Keratinocyte (primary cell): ENCODE data around the gene MRPL38.

Experiments used
- CTCF ChIP-seq, 3 experiments: IDR thresholded peaks in 1 of 3; conservative IDR thresholded peaks in 1 of 3; optimal IDR thresholded peaks in 1 of 3; 2 replicates in 2 of 3; 3 replicates in 1 of 3; pipeline versions ENCODE3 to v1.5.1; 2011; ENCODE audit warnings: low read length in 3 of 3, mild to moderate bottlenecking in 3 of 3, moderate library complexity in 2 of 3, control low read depth in 1 of 3, inconsistent platforms in 1 of 3; ENCODE audit not compliant: insufficient read depth in 2 of 3; ENCODE audit errors: extremely low read depth in 1 of 3
- EZH2 ChIP-seq: IDR thresholded peaks from one replicate; pipeline ENCODE4 v1.6.1; 2012; ENCODE audit warnings: inconsistent platforms, mild to moderate bottlenecking, low read length, moderate library complexity

DNA sequence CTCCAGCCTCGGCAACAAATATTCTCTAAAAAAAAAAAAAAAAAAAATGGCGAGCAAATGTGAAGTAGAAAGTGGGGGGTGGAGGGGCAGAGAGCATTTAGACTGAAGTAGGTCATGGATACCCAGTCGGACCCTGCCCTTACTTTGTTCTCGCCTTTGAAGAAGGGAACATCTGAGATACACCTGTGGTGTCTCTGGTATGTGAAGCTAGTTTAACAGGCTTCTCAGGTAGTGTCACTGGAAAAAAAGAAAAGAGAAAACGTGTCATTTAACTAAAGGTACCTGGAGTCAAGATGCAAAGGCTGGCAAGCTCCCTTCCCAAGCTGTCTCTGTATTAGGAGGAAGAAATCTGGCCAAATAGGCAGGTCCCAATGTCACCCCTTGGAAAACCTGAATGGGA is 28.2 kb upstream of the MRPL38 start:
- TF ChIP-seq CTCF (optimal IDR thresholded peaks at IDR 0.05 in 1 of 3, IDR thresholded peaks at IDR 0.05 in 1 of 3, conservative IDR thresholded peaks at IDR 0.05 in 1 of 3; ENCODE audit: extremely low read depth in 1 of 3, insufficient read depth in 2 of 3, low read length in 3 of 3) (no peak), EZH2 (no peak)
